K562 (cell line): ENCODE measurements around the gene SMURF1. TPM values are rescaled to one million over a fixed set of nuclear protein-coding genes. Genes with fewer than 3 reads are reported as not detected.

Experiments
- ATAC-seq: fragments of 200-7000 bp; cut with Tn5 transposase; 3 replicates; pipeline ENCODE4 v1.9.1; 2020; ENCODE audit warnings: moderate library complexity
- BruUV-seq: library from RNA; stranded (reverse); fragments of 400-500 nt; replicated peaks from 2 replicates; lab custom pipeline; 2021; lab: Mats Ljungman, UMichigan
- CTCF ChIA-PET: fragments of 300-600 bp; formaldehyde crosslinking; extraction: SDS; loops from one replicate; lab custom pipeline; 2021; ENCODE audit warnings: low intra/inter-chr PET ratio; lab: Yijun Ruan, JAX
- POLR2A ChIA-PET: fragments of 300-600, 350-650 bp; sonication (Branson Sonifier 250); formaldehyde crosslinking; extraction: SDS; loops from one replicate; lab custom pipeline; 2021; ENCODE audit warnings: antibody characterized with exemption, inconsistent platforms; lab: Yijun Ruan, JAX
- DNase-seq, 4 experiments: peaks; one replicate each; pipeline versions ENCODE4 v3.0.0 to v3.0.0-alpha.2; 2011 to 2018; ENCODE audit warnings: low spot score in 3 of 4, mixed read lengths in 3 of 4; ENCODE audit errors: extremely low read depth in 1 of 4
- FAIRE-seq: peaks from 2 replicates; lab custom pipeline; 2011; peaks lifted over from hg19 to GRCh38; lab: Jason Lieb, UNC
- H2AFZ ChIP-seq: 2 replicates; pipeline ENCODE4 v1.6.0; 2011; ENCODE audit warnings: low read depth, low read length, control low read depth, inconsistent platforms
- H3K27ac ChIP-seq: fragments of 200-600 bp; 3 replicates; pipeline ENCODE4 v1.8.0; 2011; ENCODE audit warnings: low read depth, mild to moderate bottlenecking, control low read depth, inconsistent platforms, low read length, moderate library complexity, mixed read lengths; ENCODE audit errors: extremely low read depth
- H3K27me3 ChIP-seq, 2 experiments: fragments of 300-600 bp in 1 of 2; 2 replicates in 1 of 2; 3 replicates in 1 of 2; pipeline versions ENCODE4 v1.6.0 to v1.8.0; 2011; ENCODE audit warnings: inconsistent platforms in 2 of 2, low read length in 2 of 2, mild to moderate bottlenecking in 1 of 2, mixed read lengths in 1 of 2, moderate library complexity in 1 of 2; ENCODE audit not compliant: control insufficient read depth in 2 of 2, insufficient read depth in 2 of 2
- H3K36me3 ChIP-seq: fragments of 300-600 bp; 3 replicates; pipeline ENCODE4 v1.8.0; 2011; ENCODE audit warnings: mild to moderate bottlenecking, low read length, inconsistent platforms; ENCODE audit not compliant: control insufficient read depth, insufficient read depth
- H3K4me1 ChIP-seq, 2 experiments: fragments of 200-600 bp in 1 of 2; replicated peaks in 1 of 2; 2 replicates in 1 of 2; 3 replicates in 1 of 2; pipeline versions ENCODE4 v1.5.1 to v1.8.0; 2011; ENCODE audit warnings: inconsistent platforms in 2 of 2, low read length in 2 of 2, mild to moderate bottlenecking in 1 of 2, mixed read lengths in 1 of 2, moderate library complexity in 1 of 2; ENCODE audit not compliant: control insufficient read depth in 2 of 2, insufficient read depth in 2 of 2
- H3K4me2 ChIP-seq: 2 replicates; pipeline ENCODE4 v1.6.1; 2011; ENCODE audit warnings: low read length, control low read depth, inconsistent platforms, mixed read lengths; ENCODE audit not compliant: insufficient read depth
- H3K4me3 ChIP-seq: fragments of 200-600 bp; sonication (generic), shearing (Covaris generic); 2 replicates; pipeline ENCODE4 v1.5.1; 2016; ENCODE audit warnings: control low read depth, inconsistent platforms
- H3K79me2 ChIP-seq: fragments of 200-600 bp; 3 replicates; pipeline ENCODE4 v1.8.0; 2011; ENCODE audit warnings: low read length, inconsistent platforms; ENCODE audit not compliant: control insufficient read depth, insufficient read depth
- H3K9ac ChIP-seq, 2 experiments: 2 replicates each; pipeline versions ENCODE4 v1.6.0 to v1.6.1; 2011; ENCODE audit warnings: low read depth in 2 of 2, low read length in 2 of 2, control low read depth in 1 of 2, inconsistent platforms in 1 of 2, mild to moderate bottlenecking in 1 of 2, mixed read lengths in 1 of 2; ENCODE audit not compliant: insufficient read depth in 1 of 2
- H3K9me1 ChIP-seq: one replicate; pipeline ENCODE4 v1.6.0; 2011; ENCODE audit warnings: inconsistent platforms, mild to moderate bottlenecking, low read length, moderate library complexity; ENCODE audit not compliant: control insufficient read depth, insufficient read depth
- H3K9me3 ChIP-seq: replicated peaks from 2 replicates; pipeline ENCODE4 v1.5.1; 2011; ENCODE audit warnings: low read depth, low read length, inconsistent platforms; ENCODE audit not compliant: control insufficient read depth, insufficient read depth
- H4K20me1 ChIP-seq: replicated peaks from 2 replicates; pipeline ENCODE4 v1.6.1; 2011; ENCODE audit warnings: low read length, inconsistent platforms, mixed read lengths; ENCODE audit not compliant: control insufficient read depth, insufficient read depth
- CEBPB ChIP-seq: fragments of 450-650 bp; IDR thresholded peaks from 2 replicates; pipeline ENCODE4 v1.6.1; 2016; ENCODE audit warnings: missing genetic modification characterization, missing compliant biosample characterization
- CREBBP ChIP-seq: IDR thresholded peaks from one replicate; pipeline ENCODE4 v1.6.1; 2012; ENCODE audit warnings: low read depth, mild to moderate bottlenecking, control low read depth, inconsistent platforms, low read length
- ELF1 ChIP-seq: fragments of 200-800 bp; sonication (Bioruptor generic); IDR thresholded peaks from 2 replicates; pipeline ENCODE4 v1.6.1; 2016; ENCODE audit warnings: missing genetic modification characterization, missing compliant biosample characterization
- HNRNPL ChIP-seq: fragments of 200-400 bp; formaldehyde crosslinking; IDR thresholded peaks from 2 replicates; pipeline ENCODE4 v1.6.1; 2017; ENCODE audit warnings: low read depth, mild to moderate bottlenecking, low read length
- NR2C1 ChIP-seq, 2 experiments: fragments of 450-650 bp; IDR thresholded peaks; 2 replicates each; pipeline ENCODE4 v1.6.1; 2017; ENCODE audit warnings: mild to moderate bottlenecking in 2 of 2, antibody characterized with exemption in 1 of 2, inconsistent platforms in 1 of 2, missing compliant biosample characterization in 1 of 2, missing genetic modification characterization in 1 of 2
- ZNF316 ChIP-seq: fragments of 450-650 bp; IDR thresholded peaks from 2 replicates; pipeline ENCODE4 v1.6.1; 2016
- WGBS: fragments of 100-300 bp; shearing (Covaris generic); methylation state at CpG from one replicate; pipeline ENCODE4 v1.1.6; 2016; ENCODE audit warnings: low coverage, mixed read lengths; ENCODE audit not compliant: insufficient coverage; ENCODE audit errors: missing lambda C conversion rate; 5-methylcytosine and 5-hydroxymethylcytosine counted together
- in situ Hi-C: fragments of 300-500 bp; cut with MboI; formaldehyde crosslinking; loops from 4 replicates; pipeline ENCODE4 v1.15.0; 2018; ENCODE audit warnings: inconsistent platforms, mixed read lengths
- intact Hi-C: fragments of 100-400 bp; cut with micrococcal nuclease; formaldehyde crosslinking; loops from 2 replicates; pipeline ENCODE4 v1.14.2; 2022
- polyA plus RNA-seq, 8 experiments: library from polyadenylated mRNA; depleted of rRNA in 4 of 8; stranded (reverse) in 5 of 8; unstranded in 3 of 8; fragments of >200 nt; fragmentation: Nextera tagmentation in 2 of 8; fragmentation: Illumina TruSeq in 1 of 8; extraction: Ambion mirVana in 2 of 8; extraction: Trizol in 1 of 8; gene quantifications; 2 replicates each; pipeline versions ENCODE4 v1.2.1 to v1.2.3, GENCODE V29; 2011 to 2014; ENCODE audit warnings: inconsistent platforms in 1 of 8, missing spikeins in 1 of 8
- total RNA-seq, 7 experiments: library from RNA; depleted of rRNA in 6 of 7; stranded (reverse); fragments of >200 nt in 6 of 7; fragmentation: Illumina TruSeq in 2 of 7; extraction: Trizol in 2 of 7; gene quantifications; 2 replicates each; pipeline versions ENCODE4 v1.2.1 to v1.2.3, GENCODE V29; 2011 to 2021; ENCODE audit warnings: low replicate concordance in 1 of 7

The SMURF1 gene
- total and polyA plus RNA-seq, 9 of the 15 experiments (the other 6 are each of a cell fraction or from before 2014, with no cell fraction given), result 1.0 to 20.1 (median 12.6) TPM

DNA sequence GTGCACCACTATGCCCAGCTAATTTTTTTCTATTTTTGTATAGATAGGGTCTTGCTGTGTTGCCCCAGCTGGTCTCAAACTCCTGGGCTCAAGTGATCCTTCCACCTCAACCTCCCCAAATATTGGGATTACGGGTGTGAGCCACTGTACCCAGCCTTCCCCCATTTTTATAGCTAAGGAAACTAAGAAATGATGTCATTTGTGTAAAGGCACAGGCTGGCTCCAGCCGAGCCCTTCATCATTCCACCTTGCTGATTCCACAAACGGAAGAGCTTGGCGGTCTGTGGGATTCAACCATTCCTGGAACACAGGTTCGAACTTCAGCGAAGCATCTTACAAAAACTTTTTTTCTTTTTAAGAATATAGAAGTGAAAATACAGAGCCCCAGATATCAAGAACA lies 14.4 kb downstream of the SMURF1 start:
- no peaks in the 10 kb centered on the region for H3K36me3 ChIP-seq
- peaks cover 22 to 71% of the 10 kb centered on the region in 2 experiments; a peak in 4 of 5 replicates for H3K4me1 ChIP-seq
- 90% methylated on average over 6 of the region's 6 CpGs for WGBS
- ATAC-seq, result no peak
- H3K9me3 ChIP-seq, result no peaks in the 10 kb centered on the region
- peaks cover 95% of the 10 kb centered on the region for H3K79me2 ChIP-seq
- FAIRE-seq, result no peak
- H3K9ac ChIP-seq, result no peak overlapping the region
- H3K27ac ChIP-seq, result no peak overlapping the region
- peaks cover 21% of the 10 kb centered on the region for H4K20me1 ChIP-seq
- BruUV-seq, result no TSS peak
- DNase-seq, result no peak
- H2AFZ ChIP-seq, result no peak overlapping the region
- H3K4me3 ChIP-seq, result no peak overlapping the region
- in situ Hi-C loops (no loop called here), intact Hi-C loops (loop anchor here (5.0 kb wide), 1 partner anchor 37 kb away; no protein-coding TSS in a partner anchor)
- H3K4me2 ChIP-seq, result no peak overlapping the region
- POLR2A ChIA-PET, result interaction anchor here (1.1 to 2.5 kb wide), 4 partner anchors 10 to 45 kb away, joined by 3 to 12 read pairs (median 7); partner anchors contain the start of gene SMURF1
- H3K9me1 ChIP-seq, result no peaks in the 10 kb centered on the region
- CTCF ChIA-PET, result interaction anchor here (0.6 kb wide), 1 partner anchor 234 kb away, joined by 3 read pairs; no protein-coding TSS in a partner anchor
- H3K27me3 ChIP-seq, result no peaks in the 10 kb centered on the region
- TF ChIP-seq CREBBP (no peak), NR2C1 (IDR thresholded peaks at IDR 0.05) (no peak), NR2C1 (tag; IDR thresholded peaks at IDR 0.05) (no peak), ZNF316 (no peak), ELF1 (tag) (no peak)

DNA sequence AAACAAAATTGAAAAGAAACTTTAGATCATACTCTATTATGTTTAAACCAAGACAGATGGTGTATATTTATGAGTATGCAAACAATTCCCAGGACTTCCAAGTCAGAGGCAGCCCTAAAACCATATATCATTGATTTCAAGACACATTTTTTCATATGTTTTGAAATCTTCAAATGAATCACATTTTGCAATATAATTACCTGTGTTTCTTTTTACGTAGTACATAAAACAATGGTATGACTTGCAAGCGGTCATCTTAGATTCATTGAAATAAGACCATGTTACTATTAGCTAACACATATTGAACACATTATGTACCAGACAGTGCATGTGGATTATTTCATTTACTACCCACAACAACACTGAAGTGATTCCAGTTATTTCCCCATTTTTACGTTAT lies 14.9 kb downstream of the SMURF1 start:
- DNase-seq (no peak), ATAC-seq (no peak), FAIRE-seq (peak; percentile 19)
- WGBS, result 86% methylated on average over 3 of the region's 3 CpGs
- 0 out of 3 replicates have a peak overlapping the region, but pooled peaks have one; percentile 69 for H3K27ac ChIP-seq
- intact Hi-C loops, result loop anchor here (5.0 kb wide), 1 partner anchor 37 kb away; no protein-coding TSS in a partner anchor
- BruUV-seq, result no TSS peak
- H3K4me1 ChIP-seq, result peaks cover 22 to 68% of the 10 kb centered on the region in 2 experiments; a peak in 4 of 5 replicates
- CTCF ChIA-PET, result interaction anchor here (0.6 kb wide), 1 partner anchor 233 kb away, joined by 3 read pairs; no protein-coding TSS in a partner anchor
- TF ChIP-seq HNRNPL (no peak), CEBPB (tag) (peak; percentile 36; the same call in 1 of the 2 replicates)
- H3K9me3 ChIP-seq, result no peaks in the 10 kb centered on the region
- H3K9ac ChIP-seq, result no peak overlapping the region
- H3K9me1 ChIP-seq, result no peaks in the 10 kb centered on the region
- H3K4me2 ChIP-seq, result no peak overlapping the region; the same call in 1 of the 2 replicates
- H3K4me3 ChIP-seq, result no peak overlapping the region
- H3K36me3 ChIP-seq, result no peaks in the 10 kb centered on the region
- in situ Hi-C loops, result no loop called here
- peaks cover 21% of the 10 kb centered on the region for H4K20me1 ChIP-seq
- no peaks in the 10 kb centered on the region for H3K27me3 ChIP-seq
- peaks cover 95% of the 10 kb centered on the region for H3K79me2 ChIP-seq
- H2AFZ ChIP-seq, result no peak overlapping the region
- POLR2A ChIA-PET, result interaction anchor here (1.1 to 2.5 kb wide), 4 partner anchors 10 to 45 kb away, joined by 3 to 12 read pairs (median 7); partner anchors contain the start of gene SMURF1
